Sigmoid colon (tissue), 7 donors: ENCODE measurements around the gene LIMS1. TPM values are rescaled to one million over a fixed set of nuclear protein-coding genes. Genes with fewer than 3 reads are reported as not detected.

Experiments used
- DNase-seq: peaks from one replicate; pipeline ENCODE4 v3.0.0-alpha.2; 2019
- H3K27ac ChIP-seq, 4 donors: fragments of 200-600 bp; sonication (generic); one replicate each; pipeline ENCODE4 v1.5.1; 2016 to 2019; ENCODE audit warnings: mild to moderate bottlenecking in 1 of 4
- H3K27me3 ChIP-seq, 3 donors: fragments of 200-600 bp; sonication (generic); one replicate each; pipeline ENCODE4 v1.5.1; 2019; ENCODE audit warnings: mild to moderate bottlenecking in 1 of 3
- H3K36me3 ChIP-seq, 4 donors: fragments of 200-600 bp; sonication (generic); one replicate each; pipeline ENCODE4 v1.5.1; 2016 to 2019
- H3K4me1 ChIP-seq, 4 donors: fragments of 200-600 bp; sonication (generic); one replicate each; pipeline ENCODE4 v1.5.1; 2017 to 2019
- H3K4me3 ChIP-seq, 4 donors: fragments of 200-600 bp; sonication (generic); one replicate each; pipeline ENCODE4 v1.5.1; 2017 to 2019; ENCODE audit warnings: mild to moderate bottlenecking in 2 of 4, moderate library complexity in 1 of 4
- H3K9me3 ChIP-seq, 4 donors: fragments of 200-600 bp in 3 of 4; sonication (generic) in 3 of 4; one replicate each; pipeline versions ENCODE4 v1.5.1 to v1.6.1; 2013 to 2019
- CTCF ChIP-seq, 4 experiments: fragments of 450-650 bp in 3 of 4; fragments of 200-600 bp in 1 of 4; IDR thresholded peaks; one replicate each; pipeline ENCODE4 v1.5.1; 2016 to 2019; ENCODE audit warnings: antibody characterized with exemption in 4 of 4, mild to moderate bottlenecking in 3 of 4, moderate library complexity in 2 of 4
- EP300 ChIP-seq, 4 donors: sonication (generic); formaldehyde crosslinking; IDR thresholded peaks; one replicate each; pipeline ENCODE4 v1.6.1; 2017; ENCODE audit warnings: antibody characterized with exemption in 4 of 4
- POLR2A ChIP-seq, 2 donors: fragments of 450-650 bp; IDR thresholded peaks; one replicate each; pipeline ENCODE4 v1.6.1; 2016; ENCODE audit warnings: antibody characterized with exemption in 2 of 2, mild to moderate bottlenecking in 2 of 2, moderate library complexity in 2 of 2
- POLR2AphosphoS5 ChIP-seq, 4 donors: sonication (generic); formaldehyde crosslinking; IDR thresholded peaks; one replicate each; pipeline ENCODE4 v1.6.1; 2017; ENCODE audit warnings: antibody characterized with exemption in 4 of 4
- WGBS, 2 donors: extraction: QIAGEN DNeasy Blood & Tissue Kit; methylation state at CpG; one replicate each; pipeline ENCODE4 v1.1.7; 2013; 5-methylcytosine and 5-hydroxymethylcytosine counted together
- intact Hi-C: fragments of 100-400 bp; cut with DNase I; formaldehyde crosslinking; loops from one replicate; pipeline ENCODE4 v1.15.1; 2023
- polyA plus RNA-seq, 3 donors: library from polyadenylated mRNA; stranded (reverse); fragments of 200-250 nt; gene quantifications; one replicate each; pipeline ENCODE4 v1.2.3, GENCODE V29; 2013
- total RNA-seq, 4 donors: library from RNA; depleted of rRNA; stranded (reverse); fragments of >200 nt; gene quantifications; one replicate each; pipeline ENCODE4 v1.1.0, GENCODE V29; 2016
- donor health status: healthy with polysubstance abuse.
- donor health status: Bipolar disorder and iron deficiency.
- donor health status: healthy.

LIMS1 gene
- total and polyA plus RNA-seq, 7 donors = 16.2 to 185 (median 65.3) TPM

DNA sequence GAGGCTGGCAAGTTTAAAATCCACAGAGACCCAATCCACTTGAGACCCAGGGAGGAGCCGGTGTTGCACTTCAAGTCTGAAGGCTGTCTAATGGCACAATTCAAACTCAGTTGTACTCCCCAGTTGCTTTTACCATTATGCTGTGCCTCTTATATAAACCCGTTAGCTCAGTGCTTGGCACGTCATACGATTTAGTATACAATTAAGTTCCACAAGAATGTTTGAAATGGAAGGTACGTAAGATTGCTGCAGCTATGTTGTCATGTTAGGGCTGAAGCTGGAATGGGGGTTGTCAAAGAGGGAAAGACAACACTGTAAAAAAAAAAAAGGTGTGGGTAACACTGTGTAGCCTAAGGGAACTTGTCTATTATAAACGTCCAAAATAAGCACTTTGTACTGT, 30.2 kb downstream of the LIMS1 start:
- intact Hi-C loops = no loop called here
- Histone ChIP-seq H3K9me3 (no peaks in the 10 kb centered on the region), H3K4me3 (no peak overlapping the region), H3K4me1 (peaks cover 0 to 86% (median 60%) of the 10 kb centered on the region in 4 donors), H3K36me3 (no peaks in the 10 kb centered on the region), H3K27ac (peak overlapping the region; percentile 57 to 81 (median 66)), H3K27me3 (no peaks in the 10 kb centered on the region)
- no peak for TF ChIP-seq POLR2AphosphoS5 (IDR thresholded peaks at IDR 0.05)
- TF ChIP-seq POLR2A (IDR thresholded peaks at IDR 0.05) = no peak
- TF ChIP-seq CTCF (IDR thresholded peaks at IDR 0.05) = no peak
- no peak for TF ChIP-seq EP300 (IDR thresholded peaks at IDR 0.05)
- no peak for DNase-seq
- 79% methylated on average over 6 of the region's 6 CpGs for WGBS, 2 donors

GRCh38 chr2:108565778-108566375, 31.6 kb downstream of the LIMS1 start:
- intact Hi-C loops = no loop called here
- Histone ChIP-seq H3K9me3 (no peaks in the 10 kb centered on the region), H3K27ac (peak overlapping the region; percentile 57 to 81 (median 66)), H3K27me3 (no peaks in the 10 kb centered on the region), H3K36me3 (no peaks in the 10 kb centered on the region), H3K4me1 (peaks cover 0 to 83% (median 56%) of the 10 kb centered on the region in 4 donors), H3K4me3 (no peak overlapping the region)
- DNase-seq = no peak
- TF ChIP-seq POLR2A (IDR thresholded peaks at IDR 0.05) (no peak), POLR2AphosphoS5 (IDR thresholded peaks at IDR 0.05) (peak in 3 of 4 donors; percentile 32 to 56 (median 51))
- WGBS, 2 donors = 67 to 82% methylated on average over 3 of the region's 3 CpGs

- 84 to 85% methylated on average over 7 of the region's 7 CpGs for WGBS, 2 donors
- no peaks in the 10 kb centered on the region for H3K36me3 ChIP-seq
- DNase-seq = no peak
These were observed 36.1 kb downstream of the LIMS1 start for GRCh38 chr2:108570416-108570815.

DNA sequence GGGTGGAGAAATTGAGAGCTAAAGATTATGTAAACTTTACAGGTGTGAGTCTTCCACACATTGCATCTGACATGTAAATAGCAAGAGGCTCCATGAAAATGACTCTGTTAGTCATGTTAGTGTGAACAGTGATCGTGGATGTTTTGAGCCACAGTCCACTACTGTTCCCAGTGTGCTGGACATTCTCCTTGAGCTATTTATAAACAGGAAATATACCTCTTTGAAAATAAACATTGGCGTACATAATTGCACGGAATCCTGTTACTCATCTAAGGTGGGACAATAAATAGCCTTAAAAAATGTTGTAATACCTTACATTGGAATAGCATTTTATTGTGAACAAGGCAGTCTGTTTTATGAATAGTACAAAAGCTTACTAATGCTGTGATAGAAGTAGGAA, 37.0 kb downstream of the LIMS1 start:
- H3K36me3 ChIP-seq = no peaks in the 10 kb centered on the region
- DNase-seq = no peak
- no peaks in the 10 kb centered on the region for H3K27me3 ChIP-seq
- peak overlapping the region in 1 of 4 donors; percentile 81 for H3K27ac ChIP-seq
- H3K4me3 ChIP-seq = no peak overlapping the region
- no peaks in the 10 kb centered on the region for H3K9me3 ChIP-seq
- intact Hi-C loops = no loop called here
- 73 to 77% methylated on average over 3 of the region's 3 CpGs for WGBS, 2 donors
- no peak for TF ChIP-seq CTCF (IDR thresholded peaks at IDR 0.05)
- TF ChIP-seq POLR2AphosphoS5 (IDR thresholded peaks at IDR 0.05) = no peak
- TF ChIP-seq POLR2A (IDR thresholded peaks at IDR 0.05) = no peak
- TF ChIP-seq EP300 (IDR thresholded peaks at IDR 0.05) = no peak
- peaks cover 0 to 91% (median 71%) of the 10 kb centered on the region in 4 donors for H3K4me1 ChIP-seq

More at GRCh38 chr2:108570416-108570815, 36.1 kb downstream of the LIMS1 start:
- peak overlapping the region in 2 of 4 donors; percentile 44 to 81 for H3K27ac ChIP-seq
- TF ChIP-seq POLR2A (IDR thresholded peaks at IDR 0.05) = no peak
- no peak for TF ChIP-seq CTCF (IDR thresholded peaks at IDR 0.05)
- TF ChIP-seq EP300 (IDR thresholded peaks at IDR 0.05) = no peak
- no peak for TF ChIP-seq POLR2AphosphoS5 (IDR thresholded peaks at IDR 0.05)
- peaks cover 0 to 91% (median 71%) of the 10 kb centered on the region in 4 donors for H3K4me1 ChIP-seq
- H3K9me3 ChIP-seq = no peaks in the 10 kb centered on the region
- intact Hi-C loops = no loop called here
- no peaks in the 10 kb centered on the region for H3K27me3 ChIP-seq
- no peak overlapping the region for H3K4me3 ChIP-seq

DNA sequence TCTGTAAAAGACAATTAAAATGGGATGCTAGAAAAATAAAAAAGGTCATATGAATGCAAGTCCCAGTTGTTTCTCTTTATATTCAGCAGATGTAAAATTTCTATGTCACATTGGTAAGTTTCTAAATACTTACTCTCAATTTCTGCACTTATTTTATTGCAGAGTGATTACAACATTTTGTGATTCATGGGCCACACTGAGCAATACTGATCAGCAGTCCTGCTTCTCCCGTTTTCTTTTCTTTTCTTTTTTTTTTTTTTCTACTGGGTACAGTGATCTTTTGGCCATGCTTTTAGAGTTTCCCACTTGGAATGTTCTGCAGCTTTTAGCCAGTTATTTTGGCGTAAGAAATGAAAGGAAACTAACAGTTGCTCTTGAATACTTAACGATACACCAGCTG, 38.8 kb downstream of the LIMS1 start:
- 69 to 72% methylated on average over 3 of the region's 3 CpGs for WGBS, 2 donors
- intact Hi-C loops = no loop called here
- TF ChIP-seq POLR2AphosphoS5 (IDR thresholded peaks at IDR 0.05) (peak in 2 of 4 donors; percentile 13 to 22), CTCF (IDR thresholded peaks at IDR 0.05) (no peak)
- no peak for DNase-seq
- Histone ChIP-seq H3K27ac (peak overlapping the region in 2 of 4 donors; percentile 21 to 44), H3K36me3 (no peaks in the 10 kb centered on the region), H3K9me3 (no peaks in the 10 kb centered on the region), H3K4me3 (no peak overlapping the region), H3K27me3 (no peaks in the 10 kb centered on the region), H3K4me1 (peaks cover 0 to 91% (median 69%) of the 10 kb centered on the region in 4 donors)
